ENCODE measurements around the gene RAPGEF2. TPM values are rescaled to one million over a fixed set of nuclear protein-coding genes. Genes with fewer than 3 reads are reported as not detected.
A peak's percentile ranks its signal among the peaks of the same experiment; 100 is the strongest.

RAPGEF2 gene
- total and polyA plus RNA-seq, 2 of the 8 experiments (the other 6 are each of a cell fraction or from before 2014, with no cell fraction given) = 24.4 to 48.6 TPM

GRCh38 chr4:159383562-159383931 is 280.7 kb downstream of the RAPGEF2 start:
- WGBS, 2 experiments (ENCODE audit: extremely low coverage in 1 of 2, insufficient coverage in 1 of 2, insufficient read length in 1 of 2, insufficient replicate concordance in 2 of 2, low coverage in 1 of 2, low lambda C conversion rate in 2 of 2, missing lambda C conversion rate in 1 of 2) = 0% methylated on average over 3 of the region's 3 CpGs; no CpG with 5 or more reads in 1 of the 2 experiments
- Histone ChIP-seq H3K27ac (ENCODE audit: low read depth, low read length) (no peak overlapping the region), H3K23ac (ENCODE audit: insufficient read length) (no peak overlapping the region), H3K4me3 (ENCODE audit: extremely low read depth in 1 of 4, insufficient read depth in 2 of 4, low read depth in 3 of 4, low read length in 4 of 4) (peak overlapping the region in 1 of 4 experiments; percentile 50; a peak in 1 of 8 replicates), H2BK20ac (ENCODE audit: low read length) (no peak overlapping the region), H4K91ac (replicated peaks; ENCODE audit: insufficient read length, low read length) (no peak overlapping the region), H2BK120ac (replicated peaks; ENCODE audit: low read depth, low read length) (no peak overlapping the region), H2BK5ac (ENCODE audit: low read depth, low read length) (no peak overlapping the region), H3K4ac (replicated peaks; ENCODE audit: insufficient read length, low read depth, low read length) (no peak overlapping the region), H2BK15ac (ENCODE audit: low read length) (no peak overlapping the region), H4K20me1 (replicated peaks in 1 of 2; ENCODE audit: control insufficient read depth in 1 of 2, insufficient read depth in 2 of 2, low read length in 2 of 2) (no peaks in the 10 kb centered on the region), H3K4me2 (ENCODE audit: insufficient read depth in 1 of 2, low read depth in 2 of 2, low read length in 2 of 2) (peak overlapping the region in 1 of 2 experiments; percentile 58; a peak in 2 of 4 replicates), H3K36me3 (ENCODE audit: control insufficient read depth in 2 of 4, insufficient read depth in 4 of 4, low read length in 3 of 4) (no peaks in the 10 kb centered on the region), H4K8ac (ENCODE audit: extremely low read depth, insufficient read depth, low read length) (no peak overlapping the region), H3K79me2 (ENCODE audit: control insufficient read depth in 1 of 2, insufficient read depth in 2 of 2, low read length in 2 of 2) (no peaks in the 10 kb centered on the region), H4K5ac (ENCODE audit: insufficient read length, low read depth, low read length) (no peak overlapping the region), H3K18ac (ENCODE audit: extremely low read depth, low read length) (no peak overlapping the region), H2AFZ (ENCODE audit: low read length) (no peak overlapping the region), H2AK5ac (ENCODE audit: low read depth, low read length) (no peak overlapping the region), H3K27me3 (replicated peaks in 1 of 4; ENCODE audit: control insufficient read depth in 3 of 4, extremely low read depth in 1 of 4, insufficient read depth in 3 of 4, low read length in 3 of 4) (peaks cover 6 to 30% (median 23%) of the 10 kb centered on the region in 4 experiments; a peak in 6 of 7 replicates), H3K56ac (replicated peaks; ENCODE audit: insufficient read length, low read depth, low read length) (no peak overlapping the region), H3K79me1 (ENCODE audit: low read depth, low read length) (no peaks in the 10 kb centered on the region), H2BK12ac (ENCODE audit: low read depth, low read length) (no peak overlapping the region), H3K9me3 (ENCODE audit: insufficient read depth in 2 of 2, low read depth in 1 of 2, low read length in 1 of 2) (peaks cover 0 to 4% of the 10 kb centered on the region in 2 experiments; a peak in 1 of 4 replicates), H3K14ac (ENCODE audit: insufficient read length) (no peak overlapping the region), H3K9ac (replicated peaks in 1 of 4; ENCODE audit: extremely low read depth in 1 of 4, low read depth in 3 of 4, low read length in 3 of 4) (no peak overlapping the region), H3K4me1 (replicated peaks in 1 of 4; ENCODE audit: control insufficient read depth in 3 of 4, insufficient read depth in 4 of 4, low read length in 3 of 4) (peaks cover 0 to 12% (median 8%) of the 10 kb centered on the region in 4 experiments; a peak in 4 of 7 replicates), H3K23me2 (ENCODE audit: low read depth, low read length) (peaks cover 1% of the 10 kb centered on the region)
- POLR2A ChIA-PET (ENCODE audit: partially characterized antibody) = no interaction called here
- DNase-seq (ENCODE audit: low read depth in 1 of 2, low spot score in 2 of 2) (peak in 1 of 2 experiments; percentile 77), FAIRE-seq (peak; percentile 88)
- CTCF ChIA-PET (ENCODE audit: partially characterized antibody) = interaction anchor here (0.8 kb wide), 1 partner anchor 757 kb away, joined by 3 read pairs; no protein-coding TSS in a partner anchor
- TF ChIP-seq TCF12 (IDR thresholded peaks at IDR 0.05; ENCODE audit: low read depth, low read length) (no peak), CREB1 (IDR thresholded peaks at IDR 0.05) (no peak), HDAC2 (IDR thresholded peaks at IDR 0.05; ENCODE audit: borderline replicate concordance in 1 of 2, low read depth in 2 of 2, low read length in 2 of 2) (peak in 1 of 2 experiments; percentile 89; a peak in 1 of 4 replicates), SIRT6 (IDR thresholded peaks at IDR 0.05; ENCODE audit: low read length) (no peak), KDM5A (IDR thresholded peaks at IDR 0.05; ENCODE audit: low read length) (no peak)

Data from H1 (cell line).